LHCN-M2 (cell line): ENCODE data around the gene STMND1. TPM values are rescaled to one million over a fixed set of nuclear protein-coding genes. Genes with fewer than 3 reads are reported as not detected.
A peak's percentile ranks its signal among the peaks of the same experiment; 100 is the strongest.
"Not testable (repeated sequence)": the region's sequence is repeated elsewhere in the genome, so short reads cannot be mapped to it uniquely, and the experiment has no call there.

Experiments
- DNase-seq: peaks from one replicate; pipeline ENCODE4 v3.0.0-alpha.2; 2012; ENCODE audit warnings: low read depth
- polyA plus RNA-seq: library from polyadenylated mRNA; unstranded; fragments of >200 nt; gene quantifications from one replicate; pipeline ENCODE4 v1.2.1, GENCODE V29; 2012; ENCODE audit warnings: missing spikeins
- total RNA-seq: library from RNA; depleted of rRNA; stranded (reverse); fragments of >200 nt; gene quantifications from 2 replicates; pipeline ENCODE4 v1.2.3, GENCODE V29; 2014; rRNA removed

STMND1 gene
- not detected in 2 replicates for total RNA-seq
- not detected for polyA plus RNA-seq

GRCh38 chr6:17101422-17102257 lies at the start of gene STMND1:
Gene STMND1 (plus strand): TSS chr6:17102050. CDS start chr6:17102258, 208 bp downstream.
- DNase-seq: no peak

DNA sequence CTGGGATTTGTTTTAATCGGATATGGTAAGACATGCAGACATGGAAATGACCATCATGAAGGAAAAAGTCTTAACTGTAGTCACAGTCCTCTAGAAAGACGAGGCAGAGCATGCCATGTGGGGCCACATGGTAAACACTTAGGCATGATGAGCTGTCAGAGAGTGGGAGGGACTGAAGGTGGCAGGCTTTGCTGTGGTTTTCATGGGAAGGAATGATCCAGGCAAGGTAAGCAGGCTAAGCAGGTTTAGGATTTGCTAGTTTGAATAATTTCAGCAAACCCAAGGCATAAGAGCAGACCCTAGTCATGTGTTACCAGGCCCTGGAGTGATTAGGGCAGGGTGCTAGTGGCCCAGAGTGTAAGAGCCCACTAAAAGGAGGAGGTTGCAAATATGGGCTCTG lies 47.2 kb upstream of the STMND1 start:
- no peak for DNase-seq

- DNase-seq: no peak
These were observed 44.5 kb upstream of the STMND1 start for GRCh38 chr6:17057322-17057721.

GRCh38 chr6:17058550-17058949 lies 43.3 kb upstream of the STMND1 start:
- no peak for DNase-seq

GRCh38 chr6:17059022-17059421 lies 42.8 kb upstream of the STMND1 start:
- DNase-seq: no peak

- no peak for DNase-seq
These were observed 42.0 kb upstream of the STMND1 start for GRCh38 chr6:17059850-17060249.

DNA sequence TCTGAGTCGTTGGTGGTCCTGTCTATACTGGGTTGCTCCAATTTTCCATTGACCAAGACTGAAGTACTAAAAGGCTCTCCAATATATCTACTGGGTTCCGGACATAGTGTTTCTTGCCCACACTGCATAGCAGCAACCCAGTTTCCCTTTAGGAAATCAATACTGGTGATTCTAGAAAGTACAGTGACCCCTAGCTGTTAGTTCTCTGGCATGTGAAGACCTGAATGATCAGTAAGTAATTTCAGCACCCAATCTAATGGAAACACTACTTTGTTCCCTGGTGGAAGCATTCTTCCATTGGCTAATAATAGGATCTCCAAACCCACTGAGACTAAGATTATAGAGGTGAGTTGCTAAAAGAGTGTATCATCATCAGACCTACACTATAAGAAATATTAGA lies 40.8 kb upstream of the STMND1 start:
- DNase-seq: no peak

- no peak for DNase-seq
These were observed 38.9 kb upstream of the STMND1 start for GRCh38 chr6:17062871-17063440.

- no peak for DNase-seq
These were observed 36.9 kb upstream of the STMND1 start for GRCh38 chr6:17064975-17065374.

GRCh38 chr6:17066610-17067009 lies 35.2 kb upstream of the STMND1 start:
- no peak for DNase-seq

DNA sequence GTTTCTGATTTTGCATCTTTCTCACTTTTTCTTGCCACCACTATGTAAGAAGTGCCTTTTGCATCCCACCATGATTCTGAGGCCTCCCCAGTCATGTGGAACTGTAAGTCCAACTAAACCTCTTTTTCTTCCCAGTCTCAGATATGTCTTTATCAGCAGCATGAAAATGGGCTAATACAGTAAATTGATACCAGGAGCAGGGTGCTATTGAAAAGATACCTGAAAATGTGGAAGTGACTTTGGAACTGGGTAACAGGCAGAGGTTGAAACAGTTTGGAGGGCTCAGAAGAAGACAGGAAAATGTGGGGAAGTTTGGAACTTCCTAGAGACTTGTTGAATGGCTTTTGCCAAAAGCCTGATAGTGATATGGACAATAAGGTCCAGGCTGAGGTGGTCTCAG lies 32.9 kb upstream of the STMND1 start:
- not testable (repeated sequence) for DNase-seq

DNA sequence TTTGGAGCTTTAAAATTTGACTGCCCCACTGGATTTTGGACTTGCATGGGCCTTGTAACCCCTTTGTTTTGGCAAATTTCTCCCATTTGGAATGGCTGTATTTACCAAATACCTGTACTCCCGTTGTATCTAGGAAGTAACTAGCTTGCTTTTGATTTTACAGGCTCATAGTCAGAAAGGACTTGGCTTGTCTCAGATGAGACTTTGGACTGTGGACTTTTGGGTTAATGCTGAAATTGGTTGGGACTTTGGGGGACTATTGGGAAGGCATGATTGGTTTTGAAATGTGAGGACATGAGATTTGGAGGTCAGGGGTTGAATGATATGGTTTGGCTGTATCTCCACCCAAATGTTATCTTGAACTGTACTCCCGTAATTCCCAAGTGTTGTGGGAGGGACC lies 31.4 kb upstream of the STMND1 start:
- not testable (repeated sequence) for DNase-seq

DNA sequence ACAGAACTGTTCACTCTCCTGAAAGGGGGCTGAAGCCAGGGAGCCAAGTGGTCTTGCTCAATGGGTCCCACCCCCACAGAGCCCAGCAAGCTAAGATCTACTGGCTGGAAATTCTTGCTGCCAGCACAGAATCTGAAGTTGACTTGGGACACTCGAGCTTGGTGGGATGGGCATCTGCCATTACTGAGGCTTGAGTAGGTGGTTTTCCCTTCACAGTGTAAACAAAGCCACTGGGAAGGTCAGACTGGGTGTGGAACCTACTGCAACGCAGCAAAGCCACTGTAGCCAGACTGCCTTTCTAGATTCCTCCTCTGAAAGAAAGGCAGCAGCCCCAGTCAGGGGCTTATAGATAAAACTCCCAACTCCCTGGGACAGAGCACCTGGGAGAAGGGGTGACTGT lies 28.3 kb upstream of the STMND1 start:
- not testable (repeated sequence) for DNase-seq

DNA sequence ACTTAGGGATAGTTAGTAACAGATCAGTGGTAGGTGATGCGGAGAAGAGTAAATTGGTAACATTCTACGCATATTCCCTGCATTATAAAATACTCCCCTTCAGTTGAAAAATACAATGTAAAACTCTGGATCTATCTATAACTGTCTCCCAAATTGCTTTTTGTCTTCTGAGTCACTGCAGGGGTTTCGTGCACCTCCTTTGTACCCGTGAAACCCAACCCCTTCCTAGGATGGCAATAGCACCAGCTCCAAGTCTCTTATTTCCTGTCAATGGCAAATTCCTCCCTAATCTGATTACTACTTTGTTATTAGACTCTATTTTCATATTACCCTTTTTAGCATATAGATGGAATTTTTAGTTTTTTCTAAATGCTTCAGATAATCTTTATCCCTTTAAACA lies 20.6 kb upstream of the STMND1 start:
- no peak for DNase-seq

DNA sequence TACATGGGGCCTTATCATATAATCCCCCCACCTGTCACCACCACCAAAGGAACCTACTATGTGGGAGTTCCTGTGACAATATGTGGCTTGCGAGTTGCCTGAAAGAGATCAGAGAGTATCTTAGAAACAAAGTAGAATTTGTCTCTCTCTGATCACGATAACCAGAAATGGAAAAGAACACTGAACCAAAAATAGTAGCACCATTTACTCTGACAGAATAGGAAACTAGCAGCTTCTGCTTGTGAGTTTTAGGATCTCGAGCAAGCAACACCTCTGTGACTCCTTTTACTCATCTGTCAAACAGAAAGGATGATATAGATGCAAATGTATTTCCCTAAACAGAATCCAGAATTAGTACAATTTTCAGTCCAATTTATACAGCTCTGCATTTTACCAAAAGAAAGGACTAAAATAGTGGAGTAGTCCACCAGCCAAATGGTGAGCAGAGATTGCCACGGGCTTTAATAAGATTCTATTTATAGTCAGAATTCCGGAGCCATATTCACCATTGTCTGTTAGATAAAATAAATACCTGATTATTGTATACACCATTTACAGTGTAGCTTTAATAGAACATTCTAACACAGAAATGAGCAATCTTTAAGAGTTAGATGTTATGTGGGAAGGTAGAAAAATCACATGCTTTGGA lies 19.9 kb upstream of the STMND1 start:
- no peak for DNase-seq

DNA sequence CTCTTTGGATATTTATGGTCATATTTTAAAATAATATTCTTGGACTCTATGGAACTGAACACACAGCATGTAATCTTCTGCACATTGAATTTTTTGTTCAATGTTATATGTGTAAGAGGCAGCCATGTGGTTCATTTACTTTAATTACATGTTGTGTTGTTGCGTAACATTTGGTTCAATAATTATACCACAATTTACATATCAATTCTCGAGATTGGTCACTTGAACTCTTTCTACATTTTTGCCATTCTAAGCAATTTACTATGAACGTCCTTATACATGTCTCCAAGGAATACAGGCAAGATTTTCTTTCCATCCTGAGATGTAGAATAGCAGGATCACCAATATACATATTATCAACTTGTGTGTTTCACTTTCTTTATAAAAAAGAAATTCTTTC lies 18.5 kb upstream of the STMND1 start:
- no peak for DNase-seq

DNA sequence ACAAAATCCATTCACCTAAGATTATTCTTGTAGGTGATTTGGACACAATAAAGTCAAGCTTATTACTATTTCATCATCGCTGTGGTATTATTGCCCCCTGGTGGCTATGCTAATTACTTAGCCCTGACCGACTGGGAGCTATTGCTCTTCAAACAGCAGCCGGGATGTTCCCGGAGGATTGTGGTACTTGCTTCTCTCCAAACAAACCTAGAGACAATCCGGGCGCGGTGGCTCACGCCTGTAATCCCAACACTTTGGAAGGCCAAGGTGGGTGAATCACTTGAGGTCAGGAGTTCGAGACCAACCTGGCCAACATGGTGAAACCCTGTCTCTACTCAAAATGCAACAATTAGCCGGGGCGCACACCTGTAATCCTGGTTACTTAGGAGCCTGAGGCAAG lies 15.4 kb upstream of the STMND1 start:
- DNase-seq: peak; percentile 69

GRCh38 chr6:17088091-17088611 lies 13.7 kb upstream of the STMND1 start:
- DNase-seq: no peak

DNA sequence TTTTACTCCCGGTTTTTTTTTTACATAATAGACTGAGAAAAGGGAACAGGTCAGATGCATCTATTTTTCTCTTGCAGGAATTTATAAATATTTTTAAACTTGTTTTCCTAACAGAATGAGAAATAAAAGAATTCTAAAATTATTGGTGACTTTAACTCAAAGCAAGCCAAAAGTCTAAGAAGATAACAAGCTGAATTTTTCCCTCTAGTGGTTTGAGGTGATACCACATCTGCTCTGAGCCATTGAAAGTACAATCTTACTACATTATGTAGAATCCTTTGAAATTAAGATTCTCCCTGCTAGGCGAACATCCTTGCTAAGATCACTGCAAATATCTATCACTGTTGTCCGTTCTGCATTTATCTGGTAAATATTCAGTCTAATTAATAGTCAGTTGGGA lies 10.7 kb upstream of the STMND1 start:
- peak; percentile 9 for DNase-seq

GRCh38 chr6:17093686-17094085 lies 8.2 kb upstream of the STMND1 start:
- DNase-seq: no peak

- DNase-seq: no peak
These were observed 5.8 kb upstream of the STMND1 start for GRCh38 chr6:17096096-17096495.

DNA sequence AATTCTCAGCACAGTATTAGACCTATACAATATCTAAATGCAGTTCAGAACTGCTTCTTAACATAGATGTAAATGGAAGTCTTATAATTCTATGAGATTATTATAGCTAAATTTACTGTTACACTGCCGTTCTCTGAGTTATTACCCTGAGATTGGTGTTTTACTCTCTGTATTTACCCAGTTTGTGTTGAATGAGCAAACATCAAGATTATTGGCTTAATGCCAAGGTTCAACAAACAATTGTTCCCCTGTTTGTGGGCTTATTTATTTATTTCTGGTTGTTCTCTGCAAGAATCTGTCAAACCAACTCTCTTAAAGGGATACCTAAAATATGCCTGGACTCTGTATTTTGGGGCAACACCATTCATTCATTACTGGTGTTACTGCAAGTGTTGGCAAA lies 5.2 kb upstream of the STMND1 start:
- DNase-seq: no peak

DNA sequence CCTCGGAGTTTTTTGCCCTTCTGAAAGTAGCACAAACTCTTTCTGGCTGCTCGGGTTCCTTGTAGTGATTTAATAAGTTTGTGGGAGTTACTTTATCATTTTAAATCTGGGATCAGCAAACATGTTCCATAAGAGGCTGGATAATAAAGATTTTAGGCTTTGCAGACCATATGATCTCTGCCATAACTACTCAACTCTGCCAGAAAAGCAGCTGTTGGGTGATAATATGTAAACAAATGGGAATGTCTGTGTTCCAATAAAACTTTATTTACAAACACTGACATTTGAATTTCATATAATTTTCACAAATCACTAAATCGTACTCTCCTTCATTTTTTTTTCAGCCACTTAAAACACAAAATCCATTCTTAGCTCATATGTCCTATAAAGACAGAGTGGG lies 3.9 kb upstream of the STMND1 start:
- no peak for DNase-seq
